Keratinocyte (primary cell): ENCODE measurements around the gene SHISA7. TPM values are rescaled to one million over a fixed set of nuclear protein-coding genes. Genes with fewer than 3 reads are reported as not detected.

Experiments used
- DNase-seq: peaks from one replicate; pipeline ENCODE4 v3.0.0-alpha.2; 2011; ENCODE audit warnings: low read depth, missing footprints, low spot score
- FAIRE-seq: peaks from 2 replicates; lab custom pipeline; 2011; peaks lifted over from hg19 to GRCh38; lab: Jason Lieb, UNC
- H2AFZ ChIP-seq: 2 replicates; pipeline ENCODE4 v1.6.0; 2012; ENCODE audit warnings: low read length, control low read depth, inconsistent platforms; ENCODE audit not compliant: control insufficient read depth
- H3K27ac ChIP-seq: 2 replicates; pipeline ENCODE4 v1.5.1; 2011; ENCODE audit warnings: low read length; ENCODE audit not compliant: control insufficient read depth, insufficient read depth
- H3K27me3 ChIP-seq: 3 replicates; pipeline ENCODE4 v1.6.0; 2011; ENCODE audit warnings: low read length; ENCODE audit not compliant: control insufficient read depth, insufficient read depth; ENCODE audit errors: extremely low read depth
- H3K36me3 ChIP-seq, 2 experiments: 2 replicates in 1 of 2; 3 replicates in 1 of 2; pipeline ENCODE4 v1.5.1; 2011; ENCODE audit warnings: low read length in 2 of 2, mild to moderate bottlenecking in 1 of 2; ENCODE audit not compliant: control insufficient read depth in 2 of 2, insufficient read depth in 2 of 2; ENCODE audit errors: extremely low read depth in 1 of 2
- H3K4me1 ChIP-seq: 3 replicates; pipeline ENCODE4 v1.5.1; 2011; ENCODE audit warnings: low read length; ENCODE audit not compliant: control insufficient read depth, insufficient read depth; ENCODE audit errors: extremely low read depth
- H3K4me2 ChIP-seq: 3 replicates; pipeline ENCODE4 v1.6.0; 2011; ENCODE audit warnings: low read depth, low read length; ENCODE audit not compliant: control insufficient read depth, insufficient read depth; ENCODE audit errors: extremely low read depth
- H3K4me3 ChIP-seq, 3 experiments: fragments of 200-600 bp in 1 of 3; sonication (generic) in 1 of 3; 2 replicates in 2 of 3; 3 replicates in 1 of 3; pipeline ENCODE4 v1.5.1; 2011 to 2016; ENCODE audit warnings: low read length in 3 of 3, mild to moderate bottlenecking in 3 of 3, control low read depth in 2 of 3, inconsistent platforms in 1 of 3, low read depth in 1 of 3, mixed read lengths in 1 of 3, mixed run types in 1 of 3, moderate library complexity in 1 of 3; ENCODE audit not compliant: control insufficient read depth in 2 of 3, insufficient read depth in 2 of 3; ENCODE audit errors: extremely low read depth in 1 of 3
- H3K79me2 ChIP-seq: 2 replicates; pipeline ENCODE4 v1.6.0; 2012; ENCODE audit warnings: low read length; ENCODE audit not compliant: control insufficient read depth, insufficient read depth
- H3K9ac ChIP-seq: 3 replicates; pipeline ENCODE4 v1.6.0; 2011; ENCODE audit warnings: low read length; ENCODE audit not compliant: control insufficient read depth, insufficient read depth; ENCODE audit errors: extremely low read depth
- H3K9me1 ChIP-seq: 3 replicates; pipeline ENCODE4 v1.6.0; 2011; ENCODE audit warnings: low read length; ENCODE audit not compliant: control insufficient read depth, insufficient read depth; ENCODE audit errors: extremely low read depth
- H3K9me3 ChIP-seq: 2 replicates; pipeline ENCODE4 v1.5.1; 2012; ENCODE audit warnings: low read depth, low read length; ENCODE audit not compliant: control insufficient read depth
- H4K20me1 ChIP-seq: 3 replicates; pipeline ENCODE4 v1.6.0; 2011; ENCODE audit warnings: low read length; ENCODE audit not compliant: control insufficient read depth, insufficient read depth; ENCODE audit errors: extremely low read depth
- EZH2 ChIP-seq: IDR thresholded peaks from one replicate; pipeline ENCODE4 v1.6.1; 2012; ENCODE audit warnings: inconsistent platforms, mild to moderate bottlenecking, low read length, moderate library complexity
- dilution Hi-C: fragments of 300-500 bp; cut with MboI; formaldehyde crosslinking; loops from one replicate; pipeline ENCODE4 v1.7.0; 2020; ENCODE audit warnings: low sequenced_read_pairs; ENCODE audit not compliant: extremely low pct_ligation_motif_present
- polyA plus RNA-seq, 5 experiments: library from polyadenylated mRNA; depleted of rRNA in 3 of 5; stranded (reverse) in 3 of 5; stranded (forward) in 1 of 5; unstranded in 1 of 5; fragments of >200 nt; gene quantifications; 1 replicate in 1 of 5; 2 replicates in 3 of 5; 3 replicates in 1 of 5; pipeline versions ENCODE4 v1.2.1 to v1.2.3, GENCODE V29; 2011 to 2012; ENCODE audit warnings: missing spikeins in 2 of 5, low read depth in 1 of 5, low replicate concordance in 1 of 5
- TF ChIP-seq, protein P1 (sequence below), 3 experiments: IDR thresholded peaks in 1 of 3; conservative IDR thresholded peaks in 1 of 3; optimal IDR thresholded peaks in 1 of 3; 2 replicates in 2 of 3; 3 replicates in 1 of 3; pipeline versions ENCODE3 to v1.5.1; 2011; ENCODE audit warnings: low read length in 3 of 3, mild to moderate bottlenecking in 3 of 3, moderate library complexity in 2 of 3, control low read depth in 1 of 3, inconsistent platforms in 1 of 3; ENCODE audit not compliant: insufficient read depth in 2 of 3; ENCODE audit errors: extremely low read depth in 1 of 3

The SHISA7 gene
- polyA plus RNA-seq, 1 donor (not counting 4 experiments of a cell fraction or from before 2014, with no cell fraction given) = not detected

DNA sequence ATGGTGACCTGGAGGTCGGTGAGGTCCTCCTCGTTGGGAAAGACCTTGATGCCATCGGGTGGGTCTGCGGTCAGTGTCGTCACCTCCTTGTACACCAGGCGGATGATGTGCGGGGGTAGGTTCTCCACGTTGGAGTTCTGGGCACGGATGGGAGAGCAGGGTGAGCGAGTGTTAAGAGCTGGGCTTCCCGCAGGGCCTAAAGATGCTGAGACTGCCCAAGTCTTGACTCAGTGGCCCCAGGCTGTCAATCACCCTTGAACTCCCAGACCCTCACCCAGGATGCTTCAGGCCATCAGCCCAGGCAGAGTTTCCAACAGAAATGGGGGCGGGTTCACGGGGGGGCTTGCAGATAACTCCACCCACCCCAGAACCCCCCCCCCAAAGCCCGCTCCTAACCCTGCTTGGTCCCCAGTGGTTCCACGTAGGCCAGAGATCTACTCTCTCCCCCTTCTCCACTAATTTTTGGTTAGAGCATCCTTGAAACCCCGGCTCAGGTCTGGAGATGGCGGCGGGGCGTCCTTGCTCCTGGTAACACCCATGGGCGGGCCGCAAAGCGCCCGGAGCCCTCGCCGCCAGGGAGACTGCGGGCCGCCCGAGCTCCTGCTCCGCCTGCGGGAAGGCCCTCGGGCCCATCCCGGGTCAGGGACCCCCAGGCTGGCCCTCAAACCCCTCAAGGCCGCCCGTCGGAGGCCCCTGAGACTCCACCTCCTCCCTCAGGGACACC is 36.1 kb downstream of the SHISA7 start:
- FAIRE-seq = no peak
- Histone ChIP-seq H3K9ac (peak overlapping the region; percentile 90), H3K9me3 (no peaks in the 10 kb centered on the region), H3K36me3 (peaks cover 20 to 36% of the 10 kb centered on the region in 2 experiments), H3K4me2 (peak overlapping the region; percentile 94), H3K27me3 (no peaks in the 10 kb centered on the region), H3K4me3 (peak overlapping the region; percentile 76 to 87 (median 85)), H3K4me1 (peaks cover 20% of the 10 kb centered on the region), H3K27ac (peak overlapping the region; percentile 93), H4K20me1 (peaks cover 12% of the 10 kb centered on the region), H2AFZ (no peak overlapping the region), H3K79me2 (peaks cover 45% of the 10 kb centered on the region), H3K9me1 (no peaks in the 10 kb centered on the region)
- dilution Hi-C loops = no loop called here
- DNase-seq = no peak
- TF ChIP-seq, protein P1, sequence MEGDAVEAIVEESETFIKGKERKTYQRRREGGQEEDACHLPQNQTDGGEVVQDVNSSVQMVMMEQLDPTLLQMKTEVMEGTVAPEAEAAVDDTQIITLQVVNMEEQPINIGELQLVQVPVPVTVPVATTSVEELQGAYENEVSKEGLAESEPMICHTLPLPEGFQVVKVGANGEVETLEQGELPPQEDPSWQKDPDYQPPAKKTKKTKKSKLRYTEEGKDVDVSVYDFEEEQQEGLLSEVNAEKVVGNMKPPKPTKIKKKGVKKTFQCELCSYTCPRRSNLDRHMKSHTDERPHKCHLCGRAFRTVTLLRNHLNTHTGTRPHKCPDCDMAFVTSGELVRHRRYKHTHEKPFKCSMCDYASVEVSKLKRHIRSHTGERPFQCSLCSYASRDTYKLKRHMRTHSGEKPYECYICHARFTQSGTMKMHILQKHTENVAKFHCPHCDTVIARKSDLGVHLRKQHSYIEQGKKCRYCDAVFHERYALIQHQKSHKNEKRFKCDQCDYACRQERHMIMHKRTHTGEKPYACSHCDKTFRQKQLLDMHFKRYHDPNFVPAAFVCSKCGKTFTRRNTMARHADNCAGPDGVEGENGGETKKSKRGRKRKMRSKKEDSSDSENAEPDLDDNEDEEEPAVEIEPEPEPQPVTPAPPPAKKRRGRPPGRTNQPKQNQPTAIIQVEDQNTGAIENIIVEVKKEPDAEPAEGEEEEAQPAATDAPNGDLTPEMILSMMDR (optimal IDR thresholded peaks at IDR 0.05 in 1 of 3, IDR thresholded peaks at IDR 0.05 in 1 of 3, conservative IDR thresholded peaks at IDR 0.05 in 1 of 3; ENCODE audit: extremely low read depth in 1 of 3, insufficient read depth in 2 of 3, low read length in 3 of 3) = no peak
- TF ChIP-seq EZH2 = no peak

DNA sequence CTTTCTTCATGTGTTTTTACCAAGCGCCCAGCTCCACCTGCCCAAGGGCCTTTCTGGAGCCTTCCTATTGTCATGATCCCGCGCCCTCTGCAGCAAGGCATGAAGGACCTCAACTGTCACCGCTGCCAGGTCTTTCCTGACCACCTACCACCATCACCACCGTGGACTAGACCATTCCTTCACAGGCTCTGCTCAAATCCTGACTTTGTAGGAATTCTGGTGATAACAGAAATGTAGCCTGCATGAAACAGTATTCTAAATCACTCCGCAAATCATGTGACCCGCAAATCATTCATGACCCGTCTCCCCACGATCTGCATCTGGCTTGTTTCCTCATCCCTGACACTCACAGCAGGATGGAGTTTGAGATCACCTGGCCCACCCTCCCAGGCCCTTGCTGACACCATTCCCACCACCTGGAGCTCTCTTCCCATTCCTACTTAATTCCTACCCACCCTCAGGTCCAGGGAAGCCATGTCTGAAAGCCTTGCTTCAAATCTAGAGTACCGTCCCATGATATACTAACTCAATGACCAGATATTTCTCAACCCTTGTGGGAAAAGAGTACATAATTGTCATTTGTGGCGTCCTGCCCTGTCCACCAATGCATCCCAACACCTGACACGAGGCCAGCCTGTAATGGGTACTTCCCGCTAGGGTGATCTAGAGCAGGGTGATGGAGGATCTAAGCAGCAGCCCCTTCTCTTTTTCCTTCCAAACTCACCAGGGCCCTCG is 36.8 kb downstream of the SHISA7 start:
- no peaks in the 10 kb centered on the region for H3K9me3 ChIP-seq
- H3K4me2 ChIP-seq = peak overlapping the region; percentile 94
- H3K9me1 ChIP-seq = no peaks in the 10 kb centered on the region
- no peaks in the 10 kb centered on the region for H3K27me3 ChIP-seq
- peaks cover 14% of the 10 kb centered on the region for H4K20me1 ChIP-seq
- FAIRE-seq (no peak), DNase-seq (no peak)
- H3K4me3 ChIP-seq = peak overlapping the region; percentile 76 to 87 (median 85)
- peak overlapping the region; percentile 14 for H3K27ac ChIP-seq
- H3K36me3 ChIP-seq = peaks cover 22 to 37% of the 10 kb centered on the region in 2 experiments
- peaks cover 45% of the 10 kb centered on the region for H3K79me2 ChIP-seq
- no peak for TF ChIP-seq EZH2
- TF ChIP-seq, protein P1 (optimal IDR thresholded peaks at IDR 0.05 in 1 of 3, IDR thresholded peaks at IDR 0.05 in 1 of 3, conservative IDR thresholded peaks at IDR 0.05 in 1 of 3; ENCODE audit: extremely low read depth in 1 of 3, insufficient read depth in 2 of 3, low read length in 3 of 3) = no peak
- peak overlapping the region; percentile 90 for H3K9ac ChIP-seq
- dilution Hi-C loops = no loop called here
- peaks cover 20% of the 10 kb centered on the region for H3K4me1 ChIP-seq
- H2AFZ ChIP-seq = no peak overlapping the region
